SK-N-SH treated with all-trans-retinoic acid at 6 μM for 48 hours (cell line): ENCODE measurements around the gene THAP3.
A peak's percentile ranks its signal among the peaks of the same experiment; 100 is the strongest.

ENCODE experiments used
- ATAC-seq: fragments of 200-7000 bp; cut with Tn5 transposase; 3 replicates; pipeline ENCODE4 v1.9.1; 2020; ENCODE audit warnings: mild to moderate bottlenecking, moderate library complexity
- ARNTL ChIP-seq: fragments of 450-650 bp; formaldehyde crosslinking; IDR thresholded peaks from 2 replicates; pipeline ENCODE4 v1.5.0; 2020; ENCODE audit warnings: low read depth, mild to moderate bottlenecking, moderate library complexity, borderline replicate concordance
- BACH2 ChIP-seq: fragments of 250-450 bp; sonication (Bioruptor Pico); IDR thresholded peaks from 2 replicates; pipeline ENCODE4 v1.9.0; 2021; ENCODE audit warnings: mild to moderate bottlenecking, borderline replicate concordance
- CSDC2 ChIP-seq: fragments of 250-450 bp; sonication (Bioruptor Pico); IDR thresholded peaks from 2 replicates; pipeline ENCODE4 v1.5.0; 2020; ENCODE audit warnings: mild to moderate bottlenecking, moderate library complexity
- ESRRG ChIP-seq: fragments of 250-450 bp; sonication (Bioruptor Pico); IDR thresholded peaks from 2 replicates; pipeline ENCODE4 v1.6.1; 2021; ENCODE audit warnings: mild to moderate bottlenecking
- GLIS3 ChIP-seq: fragments of 250-450 bp; sonication (Bioruptor Pico); IDR thresholded peaks from 2 replicates; pipeline ENCODE4 v1.5.0; 2020; ENCODE audit warnings: mild to moderate bottlenecking, moderate library complexity
- OSR1 ChIP-seq: fragments of 250-450 bp; sonication (Bioruptor Pico); IDR thresholded peaks from 2 replicates; pipeline ENCODE4 v1.8.0; 2022; ENCODE audit warnings: moderate library complexity, mild to moderate bottlenecking, inconsistent platforms
- PPARA ChIP-seq: fragments of 250-450 bp; sonication (Bioruptor Pico); IDR thresholded peaks from 2 replicates; pipeline ENCODE4 v1.5.0; 2020; ENCODE audit warnings: mild to moderate bottlenecking, borderline replicate concordance
- RARB ChIP-seq: fragments of 250-450 bp; sonication (Bioruptor Pico); IDR thresholded peaks from 2 replicates; pipeline ENCODE4 v1.8.0; 2021; ENCODE audit warnings: mild to moderate bottlenecking, moderate library complexity
- TOX ChIP-seq: fragments of 250-450 bp; sonication (Bioruptor Pico); IDR thresholded peaks from 2 replicates; pipeline ENCODE4 v1.8.0; 2021; ENCODE audit warnings: mild to moderate bottlenecking, moderate library complexity, borderline replicate concordance
- ZC3H10 ChIP-seq: fragments of 250-450 bp; sonication (Bioruptor Pico); IDR thresholded peaks from 2 replicates; pipeline ENCODE4 v1.5.1; 2021; ENCODE audit warnings: mild to moderate bottlenecking, moderate library complexity
- ZFP30 ChIP-seq: fragments of 450-650 bp; formaldehyde crosslinking; IDR thresholded peaks from 2 replicates; pipeline ENCODE4 v1.5.0; 2022; ENCODE audit warnings: mild to moderate bottlenecking, moderate library complexity
- ZNF565 ChIP-seq: fragments of 450-650 bp; formaldehyde crosslinking; conservative IDR thresholded peaks from 2 replicates; pipeline ENCODE4 v1.5.0; 2020; ENCODE audit warnings: low read depth, mild to moderate bottlenecking, moderate library complexity
- ZNF70 ChIP-seq: fragments of 450-650 bp; formaldehyde crosslinking; IDR thresholded peaks from 2 replicates; pipeline ENCODE4 v1.5.0; 2020; ENCODE audit warnings: mild to moderate bottlenecking, moderate library complexity
- ZNF8 ChIP-seq: fragments of 450-650 bp; formaldehyde crosslinking; IDR thresholded peaks from 2 replicates; pipeline ENCODE4 v1.5.0; 2020; ENCODE audit warnings: mild to moderate bottlenecking, moderate library complexity
- TF ChIP-seq, protein P1 (sequence below): fragments of 250-450 bp; sonication (Bioruptor Pico); IDR thresholded peaks from 2 replicates; pipeline ENCODE4 v1.8.0; 2020; ENCODE audit warnings: mild to moderate bottlenecking, moderate library complexity, borderline replicate concordance
- TF ChIP-seq, protein P2 (sequence below): fragments of 250-450 bp; sonication (Bioruptor Pico); IDR thresholded peaks from 2 replicates; pipeline ENCODE4 v1.5.0; 2020; ENCODE audit warnings: mild to moderate bottlenecking, moderate library complexity
- TF ChIP-seq, protein P3 (sequence below): fragments of 250-450 bp; sonication (Bioruptor Pico); IDR thresholded peaks from 2 replicates; pipeline ENCODE4 v1.5.1; 2020; ENCODE audit warnings: low read depth, mild to moderate bottlenecking, moderate library complexity
- TF ChIP-seq, protein P4 (sequence below): fragments of 250-450 bp; sonication (Bioruptor Pico); IDR thresholded peaks from 2 replicates; pipeline ENCODE4 v1.5.1; 2021; ENCODE audit warnings: mild to moderate bottlenecking, moderate library complexity

Gene THAP3, protein sequence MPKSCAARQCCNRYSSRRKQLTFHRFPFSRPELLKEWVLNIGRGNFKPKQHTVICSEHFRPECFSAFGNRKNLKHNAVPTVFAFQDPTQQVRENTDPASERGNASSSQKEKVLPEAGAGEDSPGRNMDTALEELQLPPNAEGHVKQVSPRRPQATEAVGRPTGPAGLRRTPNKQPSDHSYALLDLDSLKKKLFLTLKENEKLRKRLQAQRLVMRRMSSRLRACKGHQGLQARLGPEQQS

DNA sequence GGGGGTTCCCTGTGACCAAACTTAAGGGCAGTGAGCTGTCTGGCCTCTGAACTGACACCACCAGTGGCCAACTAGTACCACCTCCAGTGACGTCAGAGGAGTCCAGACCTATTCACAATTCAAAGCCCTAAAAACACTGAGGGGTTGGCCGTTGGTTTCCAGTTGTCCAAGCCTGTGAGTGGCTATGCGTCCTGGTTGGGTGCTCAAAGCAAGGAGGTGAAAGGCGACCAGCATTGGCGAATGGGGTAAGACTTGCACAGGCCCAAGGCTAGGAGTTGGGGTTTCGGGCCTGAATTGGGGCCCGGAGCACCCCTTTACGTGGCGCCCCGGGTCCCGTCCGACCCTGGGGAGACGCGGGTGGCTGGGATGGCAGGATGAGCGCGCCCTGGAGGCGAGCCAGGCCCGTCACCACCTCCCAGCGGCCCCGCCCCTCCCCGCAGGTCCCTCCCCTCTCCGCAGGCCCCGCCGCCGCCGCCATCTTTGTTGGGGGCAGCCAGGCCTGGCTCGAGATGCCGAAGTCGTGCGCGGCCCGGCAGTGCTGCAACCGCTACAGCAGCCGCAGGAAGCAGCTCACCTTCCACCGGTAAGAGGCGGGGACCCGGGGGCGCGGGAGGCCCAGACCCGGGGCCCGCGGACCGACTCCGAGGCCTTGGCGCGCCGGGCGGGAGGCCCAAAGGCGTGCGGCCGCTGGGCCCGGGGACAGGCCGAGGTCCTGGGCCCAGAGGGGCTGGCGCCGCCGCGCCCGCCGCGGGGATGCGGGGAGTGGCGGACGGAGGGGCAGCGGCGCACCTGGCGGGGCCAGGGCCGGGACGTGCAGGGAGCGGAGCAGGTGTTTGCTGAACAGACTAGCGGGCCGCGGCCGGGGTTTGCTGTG lies at the start of gene THAP3:
Gene THAP3, plus strand, starts transcription at position 159 of the 874 bp plus-strand sequence. Its CDS starts 351 bp downstream, at position 510.
- peak; percentile 84 for TF ChIP-seq ZNF70
- no peak for TF ChIP-seq OSR1 (CRISPR knock-in tag)
- TF ChIP-seq, protein P1, sequence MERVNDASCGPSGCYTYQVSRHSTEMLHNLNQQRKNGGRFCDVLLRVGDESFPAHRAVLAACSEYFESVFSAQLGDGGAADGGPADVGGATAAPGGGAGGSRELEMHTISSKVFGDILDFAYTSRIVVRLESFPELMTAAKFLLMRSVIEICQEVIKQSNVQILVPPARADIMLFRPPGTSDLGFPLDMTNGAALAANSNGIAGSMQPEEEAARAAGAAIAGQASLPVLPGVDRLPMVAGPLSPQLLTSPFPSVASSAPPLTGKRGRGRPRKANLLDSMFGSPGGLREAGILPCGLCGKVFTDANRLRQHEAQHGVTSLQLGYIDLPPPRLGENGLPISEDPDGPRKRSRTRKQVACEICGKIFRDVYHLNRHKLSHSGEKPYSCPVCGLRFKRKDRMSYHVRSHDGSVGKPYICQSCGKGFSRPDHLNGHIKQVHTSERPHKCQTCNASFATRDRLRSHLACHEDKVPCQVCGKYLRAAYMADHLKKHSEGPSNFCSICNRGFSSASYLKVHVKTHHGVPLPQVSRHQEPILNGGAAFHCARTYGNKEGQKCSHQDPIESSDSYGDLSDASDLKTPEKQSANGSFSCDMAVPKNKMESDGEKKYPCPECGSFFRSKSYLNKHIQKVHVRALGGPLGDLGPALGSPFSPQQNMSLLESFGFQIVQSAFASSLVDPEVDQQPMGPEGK (CRISPR knock-in tag): no peak
- peak; percentile 89 for ATAC-seq

DNA sequence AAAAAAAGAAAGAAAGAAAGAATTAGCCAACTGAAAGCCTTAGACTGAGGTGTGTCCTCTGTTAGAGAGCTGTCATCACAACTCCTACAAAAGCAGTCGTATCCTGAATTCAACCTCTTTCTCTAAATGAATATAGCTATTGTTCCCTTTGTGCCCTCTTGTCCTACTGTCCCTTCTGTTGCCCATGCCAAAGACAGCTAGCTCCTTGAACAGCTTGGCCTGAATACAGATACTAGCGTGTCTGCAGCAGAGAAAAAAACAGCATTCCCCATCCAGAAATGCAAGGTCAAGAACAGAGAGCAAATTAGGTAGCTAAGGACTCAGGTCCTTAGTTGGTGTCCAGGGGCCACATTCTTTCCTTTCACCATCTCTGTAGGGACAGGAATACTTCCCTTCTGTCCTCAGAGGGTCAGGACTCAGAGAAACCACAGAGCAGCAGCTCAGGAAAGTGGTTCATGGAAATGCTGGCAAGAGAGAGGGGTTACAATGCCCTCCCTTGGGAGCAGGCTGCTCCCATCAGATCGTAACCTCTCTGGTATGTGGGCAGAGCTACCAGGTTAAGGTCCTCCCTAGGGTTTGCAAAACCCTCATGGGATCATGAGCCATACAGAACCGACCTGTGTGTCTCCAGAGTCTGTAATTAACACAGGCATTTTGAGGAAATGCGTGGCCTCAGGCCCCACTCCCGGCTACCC lies 46.7 kb upstream of the THAP3 start:
- TF ChIP-seq BACH2: no peak
- TF ChIP-seq, protein P2, sequence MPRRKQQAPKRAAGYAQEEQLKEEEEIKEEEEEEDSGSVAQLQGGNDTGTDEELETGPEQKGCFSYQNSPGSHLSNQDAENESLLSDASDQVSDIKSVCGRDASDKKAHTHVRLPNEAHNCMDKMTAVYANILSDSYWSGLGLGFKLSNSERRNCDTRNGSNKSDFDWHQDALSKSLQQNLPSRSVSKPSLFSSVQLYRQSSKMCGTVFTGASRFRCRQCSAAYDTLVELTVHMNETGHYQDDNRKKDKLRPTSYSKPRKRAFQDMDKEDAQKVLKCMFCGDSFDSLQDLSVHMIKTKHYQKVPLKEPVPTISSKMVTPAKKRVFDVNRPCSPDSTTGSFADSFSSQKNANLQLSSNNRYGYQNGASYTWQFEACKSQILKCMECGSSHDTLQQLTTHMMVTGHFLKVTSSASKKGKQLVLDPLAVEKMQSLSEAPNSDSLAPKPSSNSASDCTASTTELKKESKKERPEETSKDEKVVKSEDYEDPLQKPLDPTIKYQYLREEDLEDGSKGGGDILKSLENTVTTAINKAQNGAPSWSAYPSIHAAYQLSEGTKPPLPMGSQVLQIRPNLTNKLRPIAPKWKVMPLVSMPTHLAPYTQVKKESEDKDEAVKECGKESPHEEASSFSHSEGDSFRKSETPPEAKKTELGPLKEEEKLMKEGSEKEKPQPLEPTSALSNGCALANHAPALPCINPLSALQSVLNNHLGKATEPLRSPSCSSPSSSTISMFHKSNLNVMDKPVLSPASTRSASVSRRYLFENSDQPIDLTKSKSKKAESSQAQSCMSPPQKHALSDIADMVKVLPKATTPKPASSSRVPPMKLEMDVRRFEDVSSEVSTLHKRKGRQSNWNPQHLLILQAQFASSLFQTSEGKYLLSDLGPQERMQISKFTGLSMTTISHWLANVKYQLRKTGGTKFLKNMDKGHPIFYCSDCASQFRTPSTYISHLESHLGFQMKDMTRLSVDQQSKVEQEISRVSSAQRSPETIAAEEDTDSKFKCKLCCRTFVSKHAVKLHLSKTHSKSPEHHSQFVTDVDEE (CRISPR knock-in tag): no peak
- TF ChIP-seq, protein P1 (CRISPR knock-in tag): no peak
- no peak for TF ChIP-seq TOX
- TF ChIP-seq ZC3H10 (CRISPR knock-in tag): no peak
- TF ChIP-seq GLIS3 (CRISPR knock-in tag): no peak
- TF ChIP-seq, protein P3, sequence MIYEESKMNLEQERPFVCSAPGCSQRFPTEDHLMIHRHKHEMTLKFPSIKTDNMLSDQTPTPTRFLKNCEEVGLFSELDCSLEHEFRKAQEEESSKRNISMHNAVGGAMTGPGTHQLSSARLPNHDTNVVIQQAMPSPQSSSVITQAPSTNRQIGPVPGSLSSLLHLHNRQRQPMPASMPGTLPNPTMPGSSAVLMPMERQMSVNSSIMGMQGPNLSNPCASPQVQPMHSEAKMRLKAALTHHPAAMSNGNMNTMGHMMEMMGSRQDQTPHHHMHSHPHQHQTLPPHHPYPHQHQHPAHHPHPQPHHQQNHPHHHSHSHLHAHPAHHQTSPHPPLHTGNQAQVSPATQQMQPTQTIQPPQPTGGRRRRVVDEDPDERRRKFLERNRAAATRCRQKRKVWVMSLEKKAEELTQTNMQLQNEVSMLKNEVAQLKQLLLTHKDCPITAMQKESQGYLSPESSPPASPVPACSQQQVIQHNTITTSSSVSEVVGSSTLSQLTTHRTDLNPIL (CRISPR knock-in tag): no peak
- TF ChIP-seq ZNF8 (CRISPR knock-in tag): no peak
- TF ChIP-seq, protein P4, sequence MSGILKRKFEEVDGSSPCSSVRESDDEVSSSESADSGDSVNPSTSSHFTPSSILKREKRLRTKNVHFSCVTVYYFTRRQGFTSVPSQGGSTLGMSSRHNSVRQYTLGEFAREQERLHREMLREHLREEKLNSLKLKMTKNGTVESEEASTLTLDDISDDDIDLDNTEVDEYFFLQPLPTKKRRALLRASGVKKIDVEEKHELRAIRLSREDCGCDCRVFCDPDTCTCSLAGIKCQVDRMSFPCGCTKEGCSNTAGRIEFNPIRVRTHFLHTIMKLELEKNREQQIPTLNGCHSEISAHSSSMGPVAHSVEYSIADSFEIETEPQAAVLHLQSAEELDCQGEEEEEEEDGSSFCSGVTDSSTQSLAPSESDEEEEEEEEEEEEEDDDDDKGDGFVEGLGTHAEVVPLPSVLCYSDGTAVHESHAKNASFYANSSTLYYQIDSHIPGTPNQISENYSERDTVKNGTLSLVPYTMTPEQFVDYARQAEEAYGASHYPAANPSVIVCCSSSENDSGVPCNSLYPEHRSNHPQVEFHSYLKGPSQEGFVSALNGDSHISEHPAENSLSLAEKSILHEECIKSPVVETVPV: no peak
- no peak for TF ChIP-seq ZFP30 (CRISPR knock-in tag)
- no peak for TF ChIP-seq RARB (CRISPR knock-in tag)
- no peak for TF ChIP-seq ESRRG (CRISPR knock-in tag)
- TF ChIP-seq ARNTL (CRISPR knock-in tag): no peak
- TF ChIP-seq PPARA (CRISPR knock-in tag): no peak
- TF ChIP-seq, all 23 proteins: peak for 0
- no peak for ATAC-seq

DNA sequence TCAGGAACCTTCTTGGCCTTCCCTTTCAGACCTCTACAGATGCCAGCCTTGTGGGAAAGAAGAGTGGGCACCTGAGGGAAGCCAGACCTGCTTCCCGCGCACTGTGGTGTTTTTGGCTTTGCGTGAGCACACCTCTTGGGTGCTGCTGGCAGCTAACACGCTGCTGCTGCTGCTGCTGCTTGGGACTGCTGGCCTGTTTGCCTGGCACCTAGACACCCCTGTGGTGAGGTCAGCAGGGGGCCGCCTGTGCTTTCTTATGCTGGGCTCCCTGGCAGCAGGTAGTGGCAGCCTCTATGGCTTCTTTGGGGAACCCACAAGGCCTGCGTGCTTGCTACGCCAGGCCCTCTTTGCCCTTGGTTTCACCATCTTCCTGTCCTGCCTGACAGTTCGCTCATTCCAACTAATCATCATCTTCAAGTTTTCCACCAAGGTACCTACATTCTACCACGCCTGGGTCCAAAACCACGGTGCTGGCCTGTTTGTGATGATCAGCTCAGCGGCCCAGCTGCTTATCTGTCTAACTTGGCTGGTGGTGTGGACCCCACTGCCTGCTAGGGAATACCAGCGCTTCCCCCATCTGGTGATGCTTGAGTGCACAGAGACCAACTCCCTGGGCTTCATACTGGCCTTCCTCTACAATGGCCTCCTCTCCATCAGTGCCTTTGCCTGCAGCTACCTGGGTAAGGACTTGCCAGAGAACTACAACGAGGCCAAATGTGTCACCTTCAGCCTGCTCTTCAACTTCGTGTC lies 45.9 kb upstream of the THAP3 start:
- ATAC-seq: no peak
- TF ChIP-seq, protein P1 (CRISPR knock-in tag): no peak
- TF ChIP-seq ZNF565 (CRISPR knock-in tag): no peak
- no peak for TF ChIP-seq CSDC2 (CRISPR knock-in tag)
- no peak for TF ChIP-seq ARNTL (CRISPR knock-in tag)
- TF ChIP-seq, protein P2 (CRISPR knock-in tag): no peak
- TF ChIP-seq ZNF8 (CRISPR knock-in tag): no peak
- no peak for TF ChIP-seq PPARA (CRISPR knock-in tag)
- no peak for TF ChIP-seq ESRRG (CRISPR knock-in tag)
- no peak for TF ChIP-seq ZFP30 (CRISPR knock-in tag)
- no peak for TF ChIP-seq TOX
- no peak for TF ChIP-seq BACH2
- TF ChIP-seq ZC3H10 (CRISPR knock-in tag): no peak
